Activated naive CD4-positive, alpha-beta T cell treated with anti-CD3 and anti-CD28 coated beads, Interleukin-2, amount 10 ng/mL, durations not matched to agents 5 hours and 36 hours (primary cell): Measurements from ENCODE around the gene RPS6KL1. TPM values are rescaled to one million over a fixed set of nuclear protein-coding genes. Genes with fewer than 3 reads are reported as not detected.

Source experiments
- total RNA-seq, 2 experiments: library from RNA; stranded (reverse); gene quantifications; one replicate each; pipeline ENCODE4 v1.2.3, GENCODE V29; 2021

RPS6KL1 gene, protein sequence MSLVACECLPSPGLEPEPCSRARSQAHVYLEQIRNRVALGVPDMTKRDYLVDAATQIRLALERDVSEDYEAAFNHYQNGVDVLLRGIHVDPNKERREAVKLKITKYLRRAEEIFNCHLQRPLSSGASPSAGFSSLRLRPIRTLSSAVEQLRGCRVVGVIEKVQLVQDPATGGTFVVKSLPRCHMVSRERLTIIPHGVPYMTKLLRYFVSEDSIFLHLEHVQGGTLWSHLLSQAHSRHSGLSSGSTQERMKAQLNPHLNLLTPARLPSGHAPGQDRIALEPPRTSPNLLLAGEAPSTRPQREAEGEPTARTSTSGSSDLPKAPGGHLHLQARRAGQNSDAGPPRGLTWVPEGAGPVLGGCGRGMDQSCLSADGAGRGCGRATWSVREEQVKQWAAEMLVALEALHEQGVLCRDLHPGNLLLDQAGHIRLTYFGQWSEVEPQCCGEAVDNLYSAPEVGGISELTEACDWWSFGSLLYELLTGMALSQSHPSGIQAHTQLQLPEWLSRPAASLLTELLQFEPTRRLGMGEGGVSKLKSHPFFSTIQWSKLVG
- 1 to 10 TPM; 5.3 to 7.6 TPM for total RNA-seq

DNA sequence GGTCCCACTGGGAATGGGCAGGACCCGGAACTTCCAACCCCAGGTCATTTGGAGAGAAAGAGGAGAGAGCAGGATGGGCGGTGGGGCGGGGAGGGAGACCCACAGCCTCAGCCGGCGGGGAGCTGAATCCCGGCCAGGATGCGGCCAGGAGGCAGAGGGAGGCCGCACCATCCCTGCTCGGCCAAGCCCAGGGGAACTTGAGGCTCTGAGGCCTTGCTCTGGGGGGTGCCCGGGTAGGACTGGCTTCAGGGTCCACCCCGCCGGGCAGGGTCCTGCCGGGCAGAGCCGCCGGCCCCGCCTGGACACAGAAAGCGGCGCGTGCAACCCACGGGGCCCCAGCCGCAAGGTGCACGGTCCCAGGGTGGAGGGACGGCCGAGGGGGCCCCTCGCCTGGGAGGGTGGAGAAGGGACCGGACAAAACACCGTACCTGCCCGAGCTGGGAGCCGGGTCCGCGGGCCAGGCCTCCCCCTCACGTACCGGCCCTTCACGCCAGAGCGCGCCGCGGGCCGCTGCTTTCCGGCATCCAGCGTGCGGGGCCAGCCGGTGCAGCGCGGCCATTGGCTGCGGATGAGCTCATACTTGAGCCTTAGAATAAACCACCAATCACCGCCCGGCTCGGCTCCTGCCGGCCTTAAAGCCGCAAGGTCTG is at the start of gene RPS6KL1:
RPS6KL1 (minus strand) TSS at position 509 of the 650 bp plus-strand sequence. CDS start 1,719 bp downstream, outside the sequence.

DNA sequence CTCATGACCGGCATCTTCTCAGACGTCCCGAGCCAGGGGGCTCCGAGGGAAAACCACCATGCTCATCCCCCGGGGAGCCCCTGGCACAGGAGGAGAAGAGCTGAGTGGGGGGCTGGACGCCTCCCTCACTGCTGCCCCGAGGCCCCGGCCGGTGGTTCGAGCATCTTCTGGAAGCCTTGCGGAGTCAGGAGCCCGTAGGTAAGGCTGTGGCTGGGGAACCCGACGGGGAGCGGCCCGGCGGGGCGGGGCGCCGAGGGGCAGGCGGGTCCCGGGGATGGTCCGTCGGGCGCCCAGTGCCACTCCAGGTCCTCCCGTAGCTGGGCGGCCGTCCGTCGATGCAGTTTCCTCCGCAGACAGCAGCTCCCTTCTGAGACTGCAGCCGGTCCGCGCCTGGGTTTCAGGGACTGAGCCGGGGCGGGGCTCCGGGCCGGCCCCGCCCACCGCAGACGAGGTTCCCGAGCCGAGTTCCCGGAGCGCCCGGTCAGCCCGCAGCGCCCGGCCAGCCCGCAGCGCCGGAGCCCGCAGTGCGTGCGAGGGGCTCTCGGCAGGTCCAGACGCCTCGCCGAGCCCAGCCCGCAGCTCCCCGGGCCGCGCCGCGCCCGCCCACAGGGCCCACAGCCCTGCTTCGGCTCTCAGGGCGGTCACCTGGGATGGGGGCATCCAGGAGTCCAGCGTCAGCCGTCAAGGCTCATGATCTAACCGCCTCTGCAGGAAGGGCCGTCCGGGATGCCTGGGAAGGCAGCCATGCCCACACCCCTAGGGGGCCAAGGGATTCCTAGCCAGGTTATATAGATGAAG is 32.4 kb upstream of the RPS6KL1 start, which contains the start of gene PGF:
PGF (minus strand) TSS at position 369 of the 798 bp plus-strand sequence; CDS start at position 14, 355 bp downstream.

DNA sequence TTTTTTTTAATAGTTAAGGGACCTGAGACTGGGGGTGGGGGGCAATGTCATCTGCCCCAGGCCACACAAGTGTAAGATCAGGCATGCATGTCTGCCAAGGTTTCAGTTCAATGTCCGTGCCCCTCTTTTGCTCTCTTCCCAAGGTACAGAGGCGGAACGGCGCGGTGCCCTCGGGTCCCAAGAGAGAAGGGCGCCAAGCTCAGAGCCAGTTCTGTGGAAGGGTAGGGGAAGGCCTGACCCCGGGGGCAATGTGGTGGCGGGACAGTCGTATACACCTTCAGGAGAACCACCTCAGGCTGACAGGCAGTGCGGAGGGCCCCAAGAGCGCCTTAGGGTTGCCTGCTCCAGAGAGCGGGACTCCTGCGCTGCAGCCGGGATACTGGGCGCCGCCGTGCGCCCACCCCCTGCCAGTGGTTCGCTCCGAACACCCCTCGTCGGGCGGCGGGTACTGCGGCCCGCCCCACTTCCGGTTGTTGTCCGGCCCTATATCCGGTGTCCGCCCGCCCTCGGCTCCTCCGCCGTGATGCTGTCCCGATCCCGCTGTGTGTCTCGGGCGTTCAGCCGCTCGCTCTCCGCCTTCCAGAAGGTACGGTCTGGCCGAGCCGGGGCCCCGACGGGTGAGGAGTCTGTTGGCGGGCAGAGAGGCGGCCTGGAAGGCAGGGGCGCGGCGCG is 41.5 kb downstream of the RPS6KL1 start, which contains the start of gene DLST:
DLST (plus strand) TSS at position 486 of the 672 bp plus-strand sequence; CDS start at position 524, 38 bp downstream.

DNA sequence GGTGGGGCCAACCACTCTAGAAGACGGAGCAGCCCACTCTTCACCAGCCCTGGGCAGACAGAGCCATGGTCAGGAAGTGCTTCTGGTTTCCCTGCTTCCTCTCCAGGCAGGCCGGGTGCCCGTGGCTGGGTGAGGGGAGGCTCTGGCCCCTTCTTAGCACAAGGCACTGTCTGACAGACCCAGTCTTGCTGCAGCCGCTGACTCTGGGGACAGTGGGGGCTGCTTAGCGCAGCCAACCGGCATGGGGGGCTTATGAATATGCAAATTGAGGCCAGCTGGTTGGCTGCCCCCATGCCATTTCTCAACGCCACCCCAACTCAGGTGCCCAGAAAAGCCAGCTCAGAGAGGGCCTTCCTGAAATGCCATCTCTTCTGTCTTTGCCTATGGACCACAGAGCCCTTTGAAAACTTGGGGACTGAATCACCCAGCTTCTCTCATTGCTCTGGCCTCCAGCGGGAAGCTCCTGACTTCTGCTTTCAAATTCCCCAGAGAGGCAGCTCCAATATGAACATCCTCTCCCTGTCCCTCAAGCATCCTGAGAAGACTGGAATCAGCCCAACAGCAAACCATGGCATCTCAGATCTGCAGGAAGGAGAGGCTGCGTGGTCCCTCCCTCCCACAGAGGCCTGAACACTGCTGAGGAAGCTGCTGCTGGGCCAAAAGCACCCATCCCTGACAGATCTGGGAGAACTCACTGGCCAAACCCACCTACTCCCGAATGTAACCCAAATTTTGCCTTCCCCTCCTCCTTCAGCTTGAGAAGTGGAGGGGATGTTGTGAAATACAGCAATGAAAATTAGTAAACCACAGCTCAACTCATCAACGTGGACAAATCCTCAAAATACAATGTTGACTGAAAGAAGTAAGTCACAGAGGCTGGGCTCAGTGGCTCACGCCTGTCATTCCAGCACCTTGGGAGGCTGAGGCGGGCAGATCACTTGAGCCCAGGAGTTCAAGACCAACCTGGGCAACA is 46.8 kb downstream of the RPS6KL1 start, which contains the start of gene PROX2:
PROX2 (minus strand) TSS at position 205 of the 973 bp plus-strand sequence. CDS start 12,311 bp downstream, outside the sequence.

Other genes with a start within 250 kb of the RPS6KL1 start
- gene AREL1, start 210.2 kb downstream of the RPS6KL1 start, total RNA-seq, result 10 to 100 TPM; 38.2 to 40.8 TPM
- 10 to 100 TPM; 56.1 to 57.8 TPM for gene FCF1, start 210.1 kb downstream of the RPS6KL1 start, total RNA-seq
- gene YLPM1, start 159.9 kb downstream of the RPS6KL1 start, total RNA-seq, result 10 to 100 TPM; 65.0 to 66.2 TPM
- not detected for gene PROX2, start 47.1 kb downstream of the RPS6KL1 start, total RNA-seq
- gene DLST, start 41.3 kb downstream of the RPS6KL1 start, total RNA-seq, result 10 to 100 TPM; 97.8 to 99.2 TPM
- under 1 TPM in 1 of 2 experiments, not detected in 1; 0.12 TPM for gene PGF, start 32.3 kb upstream of the RPS6KL1 start, total RNA-seq
- gene EIF2B2, start 79.7 kb upstream of the RPS6KL1 start, total RNA-seq, result 10 to 100 TPM; 44.2 to 45.5 TPM
- 10 to 100 TPM; 18.1 to 18.4 TPM for gene MLH3, start 128.2 kb upstream of the RPS6KL1 start, total RNA-seq
- gene ACYP1, start 140.8 kb upstream of the RPS6KL1 start, total RNA-seq, result 10 to 100 TPM; 40.8 to 43.0 TPM
- 1 to 10 TPM; 1.1 to 1.2 TPM for gene ZC2HC1C, start 146.4 kb upstream of the RPS6KL1 start, total RNA-seq
- 10 to 100 TPM; 77.8 to 83.2 TPM for gene NEK9, start 203.8 kb upstream of the RPS6KL1 start, total RNA-seq